ENCODE measurements around the gene BRCC3.

DNA sequence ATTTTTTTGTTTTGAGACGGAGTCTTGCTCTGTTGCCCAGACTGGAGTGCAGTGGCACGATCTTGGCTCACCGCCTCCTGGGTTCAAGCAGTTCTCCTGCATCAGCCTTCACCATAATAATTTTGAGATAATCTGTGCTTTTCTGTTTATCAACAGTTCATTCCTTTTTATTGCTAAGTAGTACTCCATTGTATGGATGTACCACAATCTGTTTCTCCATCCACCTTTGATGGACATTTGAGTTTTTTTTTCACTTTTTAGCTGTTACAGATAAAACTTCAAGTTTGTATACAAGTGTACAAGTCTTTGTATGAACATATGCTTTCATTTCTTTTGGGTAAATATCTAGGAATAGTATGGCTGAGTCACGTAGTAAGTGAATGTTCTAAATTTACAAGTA, 35.6 kb upstream of the BRCC3 start:
- TF ChIP-seq POLR2A (IDR thresholded peaks at IDR 0.05; ENCODE audit: low read depth, low read length) (no peak), TAF1 (IDR thresholded peaks at IDR 0.05; ENCODE audit: low read depth, low read length) (no peak), POLR2AphosphoS5 (IDR thresholded peaks at IDR 0.05; ENCODE audit: low read depth, low read length) (no peak), SPI1 (IDR thresholded peaks at IDR 0.05; ENCODE audit: low read depth, low read length) (no peak), POU2F2 (IDR thresholded peaks at IDR 0.05; ENCODE audit: low read depth, low read length) (no peak)

Measured in GM12891 (cell line).